HCT116 (cell line): ENCODE measurements around the gene LRRC56. TPM values are rescaled to one million over a fixed set of nuclear protein-coding genes. Genes with fewer than 3 reads are reported as not detected.

Experiments used
- ATAC-seq: fragments of 200-7000 bp; cut with Tn5 transposase; 2 replicates; pipeline ENCODE4 v1.9.1; 2020; ENCODE audit warnings: mild to moderate bottlenecking, moderate library complexity
- BruUV-seq: library from RNA; stranded (reverse); fragments of 400-500 nt; replicated peaks from 2 replicates; lab custom pipeline; 2021; lab: Mats Ljungman, UMichigan
- CTCF ChIA-PET: fragments of 300-600 bp; sonication (Branson Sonifier 250); formaldehyde crosslinking; loops from one replicate; lab custom pipeline; 2021; ENCODE audit warnings: antibody characterized with exemption; lab: Charles Lee
- POLR2A ChIA-PET: fragments of 300-600, 350-600 bp; sonication (Branson Sonifier 250); formaldehyde crosslinking; loops from one replicate; lab custom pipeline; 2021; ENCODE audit warnings: antibody characterized with exemption; lab: Charles Lee
- RAD21 ChIA-PET, 2 experiments: fragments of 300-600 bp; sonication (Branson Sonifier 250); formaldehyde crosslinking; loops; one replicate each; lab custom pipeline; 2023; ENCODE audit warnings: low total read pairs in 2 of 2; ENCODE audit not compliant: uncharacterized antibody in 2 of 2, unreplicated experiment in 2 of 2, low non-redundant PET in 1 of 2; lab: Charles Lee
- DNase-seq: peaks from one replicate; pipeline ENCODE4 v3.0.0-alpha.2; 2010; ENCODE audit warnings: low read depth, low spot score
- H2AFZ ChIP-seq: fragments of 200-600 bp; shearing (Covaris generic), sonication (generic); 2 replicates; pipeline ENCODE4 v1.6.1; 2017; ENCODE audit warnings: low read depth, mixed run types, mixed read lengths, antibody characterized with exemption, low read length; ENCODE audit not compliant: poor library complexity, severe bottlenecking
- H3K27ac ChIP-seq: 2 replicates; pipeline ENCODE4 v1.5.1; 2012; ENCODE audit warnings: low read depth, low read length
- H3K27me3 ChIP-seq: fragments of 200-600 bp; sonication (generic); 2 replicates; pipeline ENCODE4 v1.6.1; 2016; ENCODE audit warnings: mixed run types, low read length, mixed read lengths; ENCODE audit not compliant: insufficient read depth
- H3K36me3 ChIP-seq, 2 experiments: fragments of 200-500 bp in 1 of 2; fragments of 200-600 bp in 1 of 2; sonication (Bioruptor generic) in 1 of 2; sonication (generic) in 1 of 2; 2 replicates each; pipeline versions ENCODE4 v1.5.1 to v1.6.1; 2014 to 2016; ENCODE audit warnings: low read length in 2 of 2, inconsistent platforms in 1 of 2, mixed read lengths in 1 of 2, mixed run types in 1 of 2; ENCODE audit not compliant: insufficient read depth in 2 of 2, control insufficient read depth in 1 of 2
- H3K4me1 ChIP-seq, 2 experiments: fragments of 200-600 bp in 1 of 2; sonication (generic) in 1 of 2; 2 replicates each; pipeline versions ENCODE4 v1.5.1 to v1.6.1; 2012 to 2017; ENCODE audit warnings: low read length in 2 of 2, inconsistent platforms in 1 of 2, mild to moderate bottlenecking in 1 of 2, mixed read lengths in 1 of 2, mixed run types in 1 of 2, moderate library complexity in 1 of 2; ENCODE audit not compliant: insufficient read depth in 2 of 2, control insufficient read depth in 1 of 2
- H3K4me2 ChIP-seq: fragments of 200-600 bp; sonication (generic); 2 replicates; pipeline ENCODE4 v1.6.1; 2017; ENCODE audit warnings: mixed run types, low read length, mixed read lengths
- H3K4me3 ChIP-seq, 2 experiments: fragments of 200-600 bp in 1 of 2; sonication (generic) in 1 of 2; replicated peaks in 1 of 2; 2 replicates each; pipeline ENCODE4 v1.5.1; 2011 to 2016; ENCODE audit warnings: low read length in 2 of 2, control low read depth in 1 of 2, low read depth in 1 of 2, mild to moderate bottlenecking in 1 of 2, mixed read lengths in 1 of 2, mixed run types in 1 of 2
- H3K79me2 ChIP-seq: fragments of 200-600 bp; sonication (generic); 2 replicates; pipeline ENCODE4 v1.6.1; 2017; ENCODE audit warnings: mild to moderate bottlenecking, mixed run types, low read length, moderate library complexity, mixed read lengths; ENCODE audit not compliant: insufficient read depth
- H3K9ac ChIP-seq: fragments of 200-600 bp; sonication (generic); 2 replicates; pipeline ENCODE4 v1.6.1; 2016; ENCODE audit warnings: low read length, mixed read lengths
- H3K9me2 ChIP-seq: fragments of 200-600 bp; sonication (generic), shearing (Covaris generic); 2 replicates; pipeline ENCODE4 v1.6.1; 2017; ENCODE audit warnings: mixed run types, mild to moderate bottlenecking, moderate library complexity; ENCODE audit not compliant: insufficient read depth
- H3K9me3 ChIP-seq, 2 experiments: fragments of 200-500 bp in 1 of 2; fragments of 200-600 bp in 1 of 2; sonication (Bioruptor generic) in 1 of 2; sonication (generic) in 1 of 2; 2 replicates each; pipeline ENCODE4 v1.6.1; 2014 to 2017; ENCODE audit warnings: low read length in 2 of 2, mixed read lengths in 2 of 2, inconsistent platforms in 1 of 2, low read depth in 1 of 2, mild to moderate bottlenecking in 1 of 2, mixed run types in 1 of 2, moderate library complexity in 1 of 2; ENCODE audit not compliant: control insufficient read depth in 1 of 2, insufficient read depth in 1 of 2
- H4K20me1 ChIP-seq: fragments of 200-600 bp; sonication (generic), shearing (Covaris generic); 2 replicates; pipeline ENCODE4 v1.6.1; 2017; ENCODE audit warnings: mixed run types, mild to moderate bottlenecking, moderate library complexity; ENCODE audit not compliant: insufficient read depth
- CBX3 ChIP-seq: IDR thresholded peaks from 2 replicates; pipeline ENCODE4 v1.6.1; 2012; ENCODE audit warnings: low read depth
- EGR1 ChIP-seq: IDR thresholded peaks from 2 replicates; pipeline ENCODE4 v1.6.1; 2012; ENCODE audit warnings: low read depth
- EZH2phosphoT487 ChIP-seq: fragments of 200-600 bp; IDR thresholded peaks from 2 replicates; pipeline ENCODE4 v1.6.1; 2018; ENCODE audit warnings: antibody characterized with exemption, borderline replicate concordance
- FOSL1 ChIP-seq: IDR thresholded peaks from 2 replicates; pipeline ENCODE4 v1.6.1; 2012; ENCODE audit warnings: low read depth
- JUND ChIP-seq: IDR thresholded peaks from 2 replicates; pipeline ENCODE4 v1.6.1; 2012
- POLR2A ChIP-seq: IDR thresholded peaks from 2 replicates; pipeline ENCODE4 v1.7.0; 2011; ENCODE audit warnings: borderline replicate concordance; ENCODE audit not compliant: insufficient read depth, insufficient read length; ENCODE audit errors: extremely low read depth
- SP1 ChIP-seq: IDR thresholded peaks from 2 replicates; pipeline ENCODE4 v1.6.1; 2012; ENCODE audit warnings: low read depth
- YY1 ChIP-seq: IDR thresholded peaks from 2 replicates; pipeline ENCODE4 v1.6.1; 2011; ENCODE audit warnings: low read length, low read depth, moderate library complexity, mild to moderate bottlenecking; ENCODE audit not compliant: insufficient replicate concordance; ENCODE audit errors: extremely low read depth
- ZBTB33 ChIP-seq: IDR thresholded peaks from 2 replicates; pipeline ENCODE4 v1.6.1; 2011; ENCODE audit warnings: mild to moderate bottlenecking, low read length, moderate library complexity; ENCODE audit not compliant: insufficient replicate concordance; ENCODE audit errors: extremely low read depth
- intact Hi-C: fragments of 100-400 bp; cut with micrococcal nuclease; formaldehyde crosslinking; loops from 2 replicates; pipeline ENCODE4 v1.10.0; 2022
- total RNA-seq: library from RNA; stranded (reverse); gene quantifications from one replicate; pipeline ENCODE4 v1.2.1, GENCODE V29; 2021; ENCODE audit not compliant: unreplicated experiment
- TF ChIP-seq, protein P1 (sequence below), 3 experiments: fragments of 200-600 bp in 1 of 3; sonication (generic) in 1 of 3; IDR thresholded peaks in 2 of 3; conservative IDR thresholded peaks in 1 of 3; 2 replicates each; pipeline ENCODE4 v1.5.1; 2012 to 2017; ENCODE audit warnings: low read depth in 2 of 3, low read length in 2 of 3, antibody characterized with exemption in 1 of 3, borderline replicate concordance in 1 of 3, control low read depth in 1 of 3, mild to moderate bottlenecking in 1 of 3, mixed read lengths in 1 of 3, mixed run types in 1 of 3, moderate library complexity in 1 of 3; ENCODE audit not compliant: insufficient read depth in 1 of 3
- TF ChIP-seq, protein P2 (sequence below): IDR thresholded peaks from 2 replicates; pipeline ENCODE4 v1.6.1; 2012

The LRRC56 gene
- total RNA-seq, 1 experiment from 2014 or later = 9.1 TPM

DNA sequence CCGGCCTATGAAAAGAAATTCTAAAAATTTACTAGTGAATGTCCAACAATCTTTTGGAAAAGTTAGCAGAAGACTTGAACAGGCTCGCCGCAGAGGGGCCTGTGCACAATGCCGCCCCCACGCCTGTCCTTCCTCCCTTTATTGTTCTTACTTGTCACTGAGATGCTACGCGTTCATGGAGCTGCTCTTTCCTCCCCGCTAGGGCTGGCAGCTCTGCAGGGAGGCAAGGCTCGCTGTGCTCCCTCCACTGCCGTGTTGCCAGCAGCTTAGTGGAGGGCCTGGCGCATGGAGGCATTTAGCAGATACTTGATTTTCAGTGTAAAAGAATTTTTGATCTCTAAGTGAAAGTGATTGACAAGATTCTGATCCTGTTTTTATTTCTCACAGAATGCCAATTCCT lies 53.7 kb downstream of the LRRC56 start:
- RAD21 ChIA-PET = interaction anchor here in 1 of 2 experiments (0.7 kb wide), 1 partner anchor 116 kb away, joined by 3 read pairs; no protein-coding TSS in a partner anchor
- ATAC-seq (no peak), DNase-seq (no peak)
- intact Hi-C loops = no loop called here
- peaks cover 0 to 8% of the 10 kb centered on the region in 2 experiments; a peak in 2 of 4 replicates for H3K4me1 ChIP-seq
- CTCF ChIA-PET = no interaction called here
- H3K9ac ChIP-seq = no peak overlapping the region
- H3K79me2 ChIP-seq = peaks cover 88% of the 10 kb centered on the region
- H4K20me1 ChIP-seq = no peaks in the 10 kb centered on the region
- no peak overlapping the region for H2AFZ ChIP-seq
- no TSS peak for BruUV-seq
- no peaks in the 10 kb centered on the region for H3K9me2 ChIP-seq
- H3K4me3 ChIP-seq = no peak overlapping the region
- POLR2A ChIA-PET = no interaction called here
- H3K9me3 ChIP-seq = no peaks in the 10 kb centered on the region
- H3K4me2 ChIP-seq = no peak overlapping the region
- no peaks in the 10 kb centered on the region for H3K27me3 ChIP-seq
- TF ChIP-seq, protein P1, sequence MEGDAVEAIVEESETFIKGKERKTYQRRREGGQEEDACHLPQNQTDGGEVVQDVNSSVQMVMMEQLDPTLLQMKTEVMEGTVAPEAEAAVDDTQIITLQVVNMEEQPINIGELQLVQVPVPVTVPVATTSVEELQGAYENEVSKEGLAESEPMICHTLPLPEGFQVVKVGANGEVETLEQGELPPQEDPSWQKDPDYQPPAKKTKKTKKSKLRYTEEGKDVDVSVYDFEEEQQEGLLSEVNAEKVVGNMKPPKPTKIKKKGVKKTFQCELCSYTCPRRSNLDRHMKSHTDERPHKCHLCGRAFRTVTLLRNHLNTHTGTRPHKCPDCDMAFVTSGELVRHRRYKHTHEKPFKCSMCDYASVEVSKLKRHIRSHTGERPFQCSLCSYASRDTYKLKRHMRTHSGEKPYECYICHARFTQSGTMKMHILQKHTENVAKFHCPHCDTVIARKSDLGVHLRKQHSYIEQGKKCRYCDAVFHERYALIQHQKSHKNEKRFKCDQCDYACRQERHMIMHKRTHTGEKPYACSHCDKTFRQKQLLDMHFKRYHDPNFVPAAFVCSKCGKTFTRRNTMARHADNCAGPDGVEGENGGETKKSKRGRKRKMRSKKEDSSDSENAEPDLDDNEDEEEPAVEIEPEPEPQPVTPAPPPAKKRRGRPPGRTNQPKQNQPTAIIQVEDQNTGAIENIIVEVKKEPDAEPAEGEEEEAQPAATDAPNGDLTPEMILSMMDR (IDR thresholded peaks at IDR 0.05 in 2 of 3, conservative IDR thresholded peaks at IDR 0.05 in 1 of 3; ENCODE audit: borderline replicate concordance in 1 of 3, insufficient read depth in 1 of 3, low read depth in 2 of 3, low read length in 2 of 3) = no peak
- no peak for TF ChIP-seq SP1
- TF ChIP-seq FOSL1 = no peak
- no peak for TF ChIP-seq ZBTB33
- no peak for TF ChIP-seq JUND
- no peak for TF ChIP-seq YY1
- no peak for TF ChIP-seq EZH2phosphoT487
- TF ChIP-seq EGR1 = no peak
- TF ChIP-seq CBX3 = no peak
- TF ChIP-seq, protein P2, sequence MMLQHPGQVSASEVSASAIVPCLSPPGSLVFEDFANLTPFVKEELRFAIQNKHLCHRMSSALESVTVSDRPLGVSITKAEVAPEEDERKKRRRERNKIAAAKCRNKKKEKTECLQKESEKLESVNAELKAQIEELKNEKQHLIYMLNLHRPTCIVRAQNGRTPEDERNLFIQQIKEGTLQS = no peak
- no peak for TF ChIP-seq POLR2A
- TF ChIP-seq, all 23 proteins: peak for 0
- no peak overlapping the region for H3K27ac ChIP-seq
- H3K36me3 ChIP-seq = peaks cover 59 to 72% of the 10 kb centered on the region in 2 experiments
